ENCODE measurements around the gene NTNG2. TPM values are rescaled to one million over a fixed set of nuclear protein-coding genes. Genes with fewer than 3 reads are reported as not detected.

The NTNG2 gene
- total RNA-seq (1 to 10 TPM; 1.5 to 4.6 TPM), polyA plus RNA-seq (ENCODE audit: insufficient read length in 6 of 6) (1 to 10 TPM in 2 of 6 donors, under 1 TPM in 4; 0.27 to 1.2 (median 0.88) TPM)
- long read RNA-seq, donor 1 = 0 reads
- long read RNA-seq, donor 2 = 0 reads
- long read RNA-seq, donor 3, partial matches to known transcripts = 0 of 1 reads
- long read RNA-seq, donor 3, other reads (novel, unspliced or antisense) = 0 of 1 reads
- long read RNA-seq, donor 4 = 0 reads
- long read RNA-seq, donor 5, partial matches to known transcripts = 0 of 1 reads
- long read RNA-seq, donor 5, other reads (novel, unspliced or antisense) = 0 of 1 reads
- long read RNA-seq, donor 6, partial matches to known transcripts = 0 of 1 reads
- long read RNA-seq, donor 6, other reads (novel, unspliced or antisense) = 0 of 1 reads
- long read RNA-seq, donor 7, partial matches to known transcripts = 0 of 1 reads
- long read RNA-seq, donor 7, other reads (novel, unspliced or antisense) = 0 of 1 reads
- long read RNA-seq, donor 8, partial matches to known transcripts = 0 of 1 reads
- long read RNA-seq, donor 8, other reads (novel, unspliced or antisense) = 0 of 1 reads
- long read RNA-seq, donor 9 = 0 reads
- long read RNA-seq, donor 10 = 0 reads
- long read RNA-seq, donor 11, full-length matches to known transcripts = 2 of 14 reads
- long read RNA-seq, donor 11, partial matches to known transcripts = 12 of 14 reads
- long read RNA-seq, donor 11, other reads (novel, unspliced or antisense) = 0 of 14 reads
- long read RNA-seq, donor 12, full-length matches to known transcripts = 1 of 1 reads
- long read RNA-seq, donor 12, partial matches to known transcripts = 0 of 1 reads
- long read RNA-seq, donor 12, other reads (novel, unspliced or antisense) = 0 of 1 reads

GRCh38 chr9:132161743-132162184 lies at the start of gene NTNG2:
Gene NTNG2 (plus strand): TSS chr9:132162058. CDS start chr9:132166832, 4,774 bp downstream.
- intact Hi-C loops (cut with DNase I) = loop anchor here in 1 of 2 donors (10.0 kb wide), 2 partner anchors 57 to 73 kb away; no protein-coding TSS in a partner anchor
- Histone ChIP-seq H3K27ac (peak within 1 kb of the TSS in 1 of 2 donors; percentile 65), H3K27me3 (peaks cover 56 to 97% of the 10 kb centered on the region in 2 donors), H3K36me3 (no peaks in the 10 kb centered on the region), H3K4me3 (peak within 1 kb of the TSS; percentile 40 to 62), H3K9me3 (no peaks in the 10 kb centered on the region), H3K4me1 (peaks cover 11 to 39% of the 10 kb centered on the region in 2 donors)
- DNase-seq (peak in 1 of 4 donors; percentile 86), ATAC-seq (no peak)
- TF ChIP-seq CTCF (IDR thresholded peaks at IDR 0.05) = no peak

GRCh38 chr9:132114102-132114707 lies 47.7 kb upstream of the NTNG2 start:
- peak; percentile 56 to 88 (median 72) for DNase-seq
- ATAC-seq = peak; percentile 97
- intact Hi-C loops (cut with DNase I) = no loop called here
- no peaks in the 10 kb centered on the region for H3K9me3 ChIP-seq
- H3K27ac ChIP-seq = no peak overlapping the region
- TF ChIP-seq CTCF (IDR thresholded peaks at IDR 0.05) = no peak
- no peaks in the 10 kb centered on the region for H3K36me3 ChIP-seq
- peaks cover 0 to 64% of the 10 kb centered on the region in 2 donors for H3K27me3 ChIP-seq
- no peaks in the 10 kb centered on the region for H3K4me1 ChIP-seq
- H3K4me3 ChIP-seq = no peak overlapping the region

- H3K4me3 ChIP-seq = no peak overlapping the region
- no peak overlapping the region for H3K27ac ChIP-seq
- intact Hi-C loops (cut with DNase I) = no loop called here
- no peak for ATAC-seq
- H3K4me1 ChIP-seq = no peaks in the 10 kb centered on the region
- DNase-seq = no peak
- H3K36me3 ChIP-seq = no peaks in the 10 kb centered on the region
- H3K27me3 ChIP-seq = peaks cover 4 to 68% of the 10 kb centered on the region in 2 donors
- no peak for TF ChIP-seq CTCF (IDR thresholded peaks at IDR 0.05)
- H3K9me3 ChIP-seq = no peaks in the 10 kb centered on the region
These were observed 45.3 kb upstream of the NTNG2 start for GRCh38 chr9:132116583-132116982.

GRCh38 chr9:132117694-132118093 lies 44.2 kb upstream of the NTNG2 start:
- intact Hi-C loops (cut with DNase I) = no loop called here

More at GRCh38 chr9:132117694-132118093, 44.2 kb upstream of the NTNG2 start:
- Histone ChIP-seq H3K27me3 (peaks cover 4 to 65% of the 10 kb centered on the region in 2 donors), H3K4me3 (no peak overlapping the region), H3K9me3 (no peaks in the 10 kb centered on the region), H3K4me1 (no peaks in the 10 kb centered on the region), H3K27ac (no peak overlapping the region), H3K36me3 (no peaks in the 10 kb centered on the region)
- ATAC-seq (no peak), DNase-seq (no peak)
- no peak for TF ChIP-seq CTCF (IDR thresholded peaks at IDR 0.05)
